PFSK-1 (cell line): Measurements from ENCODE around the gene RAET1E.

Experiments
- FOXP2 ChIP-seq: optimal IDR thresholded peaks from 2 replicates; pipeline ENCODE3; 2011; ENCODE audit warnings: borderline replicate concordance, control low read depth, inconsistent platforms; ENCODE audit not compliant: insufficient read depth; ENCODE audit errors: extremely low read length, extremely low read depth
- POLR2AphosphoS5 ChIP-seq: IDR thresholded peaks from 2 replicates; pipeline ENCODE4 v1.6.1; 2012; ENCODE audit warnings: low read depth, mild to moderate bottlenecking, control low read depth, low read length, moderate library complexity
- REST ChIP-seq, 2 experiments: IDR thresholded peaks; 2 replicates each; pipeline versions ENCODE4 v1.6.1 to v1.8.0; 2011 to 2012; ENCODE audit warnings: low read depth in 2 of 2, low read length in 2 of 2, control low read depth in 1 of 2, inconsistent platforms in 1 of 2, mild to moderate bottlenecking in 1 of 2, moderate library complexity in 1 of 2; ENCODE audit not compliant: insufficient read depth in 1 of 2
- SIN3A ChIP-seq: IDR thresholded peaks from 2 replicates; pipeline ENCODE4 v1.6.1; 2012; ENCODE audit warnings: mild to moderate bottlenecking, low read length, moderate library complexity, borderline replicate concordance; ENCODE audit not compliant: insufficient read depth
- TAF1 ChIP-seq: IDR thresholded peaks from 2 replicates; pipeline ENCODE4 v1.6.1; 2012; ENCODE audit warnings: low read length, control low read depth, borderline replicate concordance; ENCODE audit not compliant: insufficient read depth

The RAET1E gene

GRCh38 chr6:149872233-149872632 is 25.7 kb downstream of the RAET1E start:
- TF ChIP-seq SIN3A = no peak
- TF ChIP-seq TAF1 = no peak
- no peak for TF ChIP-seq FOXP2
- no peak for TF ChIP-seq REST (IDR thresholded peaks at IDR 0.05; ENCODE audit: insufficient read depth in 1 of 2, low read depth in 2 of 2, low read length in 2 of 2)
- TF ChIP-seq POLR2AphosphoS5 = no peak

GRCh38 chr6:149871182-149871581 is 26.7 kb downstream of the RAET1E start:
- TF ChIP-seq SIN3A (no peak), FOXP2 (no peak), REST (IDR thresholded peaks at IDR 0.05; ENCODE audit: insufficient read depth in 1 of 2, low read depth in 2 of 2, low read length in 2 of 2) (no peak), TAF1 (no peak), POLR2AphosphoS5 (no peak)

DNA sequence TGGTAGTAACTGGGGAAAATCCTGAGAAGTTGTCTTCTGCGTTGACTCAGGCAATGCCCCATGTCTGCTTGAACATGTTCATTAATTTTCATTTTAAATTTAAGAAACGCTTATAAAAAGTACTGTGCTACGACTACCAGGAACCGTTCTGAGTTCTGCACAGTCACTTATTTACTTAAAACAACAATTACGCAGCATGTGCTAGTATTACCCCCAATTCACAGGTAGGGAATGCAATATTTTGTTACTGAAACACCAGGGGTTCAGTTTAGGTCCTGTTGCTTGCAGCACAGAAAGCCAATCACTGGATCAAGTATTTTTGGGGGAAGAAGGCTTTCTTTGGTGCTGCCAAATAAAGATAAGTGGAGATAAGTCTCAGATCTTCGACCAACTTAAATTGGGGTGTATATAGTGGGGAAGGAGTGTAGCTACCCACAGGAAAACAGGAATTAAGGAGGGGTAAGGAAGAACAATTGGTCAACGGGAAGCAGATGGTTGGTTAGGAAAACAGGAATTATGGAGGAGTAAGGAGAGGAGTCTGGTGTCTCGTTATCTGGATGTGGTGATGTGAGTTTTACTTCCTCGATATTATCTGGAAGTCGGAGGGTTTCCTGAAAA is 28.5 kb downstream of the RAET1E start:
- no peak for TF ChIP-seq REST (IDR thresholded peaks at IDR 0.05; ENCODE audit: insufficient read depth in 1 of 2, low read depth in 2 of 2, low read length in 2 of 2)
- TF ChIP-seq POLR2AphosphoS5 = no peak
- no peak for TF ChIP-seq SIN3A
- no peak for TF ChIP-seq FOXP2
- TF ChIP-seq TAF1 = no peak

DNA sequence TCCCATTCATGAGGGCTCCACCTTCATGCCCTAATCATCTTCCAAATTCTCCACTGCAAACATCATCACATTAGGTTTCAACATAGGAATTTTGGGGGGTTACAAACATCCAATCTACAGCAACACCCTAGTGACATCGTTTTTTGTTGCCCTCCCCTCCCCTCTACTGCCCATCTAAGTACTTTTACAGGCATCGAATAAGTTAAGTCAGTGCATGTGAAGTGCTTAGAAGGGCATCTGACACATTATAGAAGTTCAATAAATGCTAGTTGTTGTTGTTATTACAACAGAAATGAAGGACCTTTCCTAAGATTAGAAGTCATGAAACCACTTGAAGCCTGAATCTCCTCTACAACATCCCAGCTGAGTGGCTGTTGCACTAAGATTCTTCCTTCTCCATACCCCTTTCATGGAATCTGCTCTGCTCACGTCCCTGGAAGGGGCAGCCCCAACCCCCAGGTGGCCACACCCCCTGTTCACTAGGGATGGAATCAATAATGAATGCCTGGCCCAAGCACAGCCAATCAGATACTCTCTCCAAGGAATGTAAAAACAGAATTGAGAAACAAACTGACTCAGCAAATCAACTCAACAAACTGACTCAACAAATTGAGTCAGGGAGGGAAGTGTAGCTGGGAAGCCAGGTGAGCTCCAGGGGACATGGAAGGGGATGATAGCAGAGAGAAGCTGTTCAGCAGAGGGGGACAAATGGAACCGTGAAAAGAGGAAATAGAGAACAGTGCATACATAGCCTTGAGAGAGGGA is 29.9 kb downstream of the RAET1E start:
- TF ChIP-seq TAF1 (no peak), FOXP2 (no peak), POLR2AphosphoS5 (no peak), REST (IDR thresholded peaks at IDR 0.05; ENCODE audit: insufficient read depth in 1 of 2, low read depth in 2 of 2, low read length in 2 of 2) (no peak), SIN3A (no peak)
